ENCODE measurements around the gene CXCL10.
"Not testable (repeated sequence)": the region's sequence is repeated elsewhere in the genome, so short reads cannot be mapped to it uniquely, and the experiment has no call there.

The CXCL10 gene

GRCh38 chr4:76055016-76055415, 31.7 kb upstream of the CXCL10 start:
- Histone ChIP-seq H3K4me3 (no peak overlapping the region), H3K9ac (no peak overlapping the region), H3K4me2 (no peak overlapping the region), H3K36me3 (no peaks in the 10 kb centered on the region), H3K27ac (no peak overlapping the region), H3K9me3 (no peaks in the 10 kb centered on the region), H3K27me3 (no peaks in the 10 kb centered on the region), H4K20me1 (no peaks in the 10 kb centered on the region), H3K4me1 (no peaks in the 10 kb centered on the region)
- TF ChIP-seq Cebpa-rat (IDR thresholded peaks at IDR 0.05): no peak

DNA sequence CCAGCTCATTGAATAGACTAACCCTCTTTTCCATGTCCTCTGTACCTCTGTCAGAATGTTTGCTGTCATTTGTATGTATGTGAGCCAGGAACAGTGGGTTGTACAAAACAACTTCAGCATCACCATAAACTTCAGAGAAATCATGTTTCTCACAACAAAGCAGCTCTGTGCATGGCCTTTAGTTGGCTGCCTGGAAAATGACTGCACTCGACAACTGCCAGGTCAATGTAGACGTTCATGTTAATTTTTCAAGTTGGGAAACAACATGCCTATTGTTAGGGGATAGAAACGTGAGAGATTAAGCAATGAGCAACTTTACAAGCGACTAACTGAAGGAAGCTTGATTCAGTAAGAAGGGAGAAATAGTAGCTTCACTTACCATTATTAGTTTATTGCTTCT, 30.4 kb upstream of the CXCL10 start:
- Histone ChIP-seq H3K4me1 (0 out of 2 replicates have a peak, but pooled peaks cover under 1% of the 10 kb centered on the region), H3K27ac (no peak overlapping the region), H3K27me3 (no peaks in the 10 kb centered on the region), H3K9me3 (no peaks in the 10 kb centered on the region), H3K4me2 (no peak overlapping the region), H3K36me3 (no peaks in the 10 kb centered on the region), H3K9ac (no peak overlapping the region), H3K4me3 (no peak overlapping the region), H4K20me1 (no peaks in the 10 kb centered on the region)
- no peak for TF ChIP-seq Cebpa-rat (IDR thresholded peaks at IDR 0.05)

- H3K9me3 ChIP-seq: not testable (repeated sequence)
Measured at GRCh38 chr4:76050560-76051050, 27.3 kb upstream of the CXCL10 start.

GRCh38 chr4:76049860-76050416, 26.6 kb upstream of the CXCL10 start:
- H3K27me3 ChIP-seq, H3K36me3 ChIP-seq, H4K20me1 ChIP-seq, H3K9ac ChIP-seq, H3K4me2 ChIP-seq, H3K9me3 ChIP-seq, H3K4me3 ChIP-seq, H3K27ac ChIP-seq: not testable (repeated sequence)
- peaks cover 10% of the 10 kb centered on the region for H3K4me1 ChIP-seq

More at GRCh38 chr4:76050560-76051050, 27.3 kb upstream of the CXCL10 start:
- H3K4me3 ChIP-seq, H3K27ac ChIP-seq, H3K9ac ChIP-seq, H3K36me3 ChIP-seq, H4K20me1 ChIP-seq, H3K27me3 ChIP-seq, H3K4me2 ChIP-seq: not testable (repeated sequence)
- peaks cover 10% of the 10 kb centered on the region for H3K4me1 ChIP-seq

- H4K20me1 ChIP-seq, H3K27ac ChIP-seq, H3K4me3 ChIP-seq, H3K36me3 ChIP-seq, H3K9ac ChIP-seq, H3K9me3 ChIP-seq, H3K27me3 ChIP-seq, H3K4me2 ChIP-seq: not testable (repeated sequence)
- peaks cover 10% of the 10 kb centered on the region for H3K4me1 ChIP-seq
Measured at GRCh38 chr4:76044686-76045085, 21.4 kb upstream of the CXCL10 start.

DNA sequence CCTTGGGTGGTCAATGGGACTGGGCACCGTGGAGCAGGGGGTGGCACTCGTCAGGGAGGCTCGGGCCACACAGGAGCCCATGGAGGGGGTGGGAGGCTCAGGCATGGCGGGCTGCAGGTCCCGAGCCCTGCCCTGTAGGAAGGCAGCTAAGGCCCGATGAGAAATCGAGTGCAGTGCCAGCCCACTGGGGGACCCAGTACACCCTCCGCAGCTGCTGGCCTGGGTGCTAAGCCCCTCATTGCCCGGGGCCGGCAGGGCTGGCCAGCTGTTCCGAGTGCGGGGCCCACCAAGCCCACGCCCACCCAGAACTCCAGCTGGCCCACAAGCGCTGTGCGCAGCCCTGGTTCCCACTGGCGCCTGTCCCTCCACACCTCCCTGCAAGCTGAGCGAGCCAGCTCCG, 20.0 kb upstream of the CXCL10 start:
- H3K27ac ChIP-seq, H4K20me1 ChIP-seq, H3K9ac ChIP-seq, H3K36me3 ChIP-seq, H3K4me2 ChIP-seq, H3K4me3 ChIP-seq, H3K27me3 ChIP-seq, H3K4me1 ChIP-seq, H3K9me3 ChIP-seq: not testable (repeated sequence)

GRCh38 chr4:76042241-76042998, 19.1 kb upstream of the CXCL10 start:
- not testable (repeated sequence) for H3K9me3 ChIP-seq, H3K27ac ChIP-seq, H3K9ac ChIP-seq, H4K20me1 ChIP-seq, H3K4me1 ChIP-seq, H3K36me3 ChIP-seq, H3K27me3 ChIP-seq, H3K4me2 ChIP-seq, H3K4me3 ChIP-seq

DNA sequence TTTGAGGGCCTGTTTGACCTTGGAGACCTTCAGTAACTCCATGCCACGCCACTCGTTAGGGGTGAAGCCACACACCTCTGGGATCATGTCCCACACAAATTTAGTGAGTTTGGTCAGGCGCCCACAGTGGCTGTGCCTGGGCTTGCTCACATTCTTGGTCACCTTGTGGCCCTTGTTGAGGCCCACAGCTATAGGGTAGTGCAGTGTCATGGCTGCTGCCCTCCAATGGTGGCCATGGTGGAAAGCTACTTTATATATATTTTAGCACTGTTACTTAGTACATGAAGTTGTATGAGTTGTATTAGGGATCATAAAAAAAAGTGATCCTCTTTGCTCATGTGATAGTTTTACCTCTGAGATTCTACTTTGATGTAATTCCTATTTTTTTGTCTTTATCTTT, 13.6 kb upstream of the CXCL10 start:
- Histone ChIP-seq H3K4me3 (no peak overlapping the region), H3K4me2 (no peak overlapping the region), H4K20me1 (no peaks in the 10 kb centered on the region), H3K36me3 (no peaks in the 10 kb centered on the region), H3K27me3 (no peaks in the 10 kb centered on the region), H3K9me3 (no peaks in the 10 kb centered on the region), H3K4me1 (no peaks in the 10 kb centered on the region), H3K27ac (no peak overlapping the region), H3K9ac (no peak overlapping the region)
- no peak for TF ChIP-seq Cebpa-rat (IDR thresholded peaks at IDR 0.05)

GRCh38 chr4:76035799-76036380, 12.6 kb upstream of the CXCL10 start, which contains the start of gene CXCL11:
CXCL11 (minus strand) TSS chr4:76036070; CDS start chr4:76035987, 83 bp downstream.
- Histone ChIP-seq H3K4me3 (no peak within 1 kb of the TSS), H3K9me3 (no peaks in the 10 kb centered on the region), H4K20me1 (no peaks in the 10 kb centered on the region), H3K4me1 (no peaks in the 10 kb centered on the region), H3K4me2 (no peak within 1 kb of the TSS), H3K27me3 (no peaks in the 10 kb centered on the region), H3K36me3 (no peaks in the 10 kb centered on the region), H3K9ac (no peak within 1 kb of the TSS), H3K27ac (no peak within 1 kb of the TSS)
- TF ChIP-seq Cebpa-rat (IDR thresholded peaks at IDR 0.05): no peak

DNA sequence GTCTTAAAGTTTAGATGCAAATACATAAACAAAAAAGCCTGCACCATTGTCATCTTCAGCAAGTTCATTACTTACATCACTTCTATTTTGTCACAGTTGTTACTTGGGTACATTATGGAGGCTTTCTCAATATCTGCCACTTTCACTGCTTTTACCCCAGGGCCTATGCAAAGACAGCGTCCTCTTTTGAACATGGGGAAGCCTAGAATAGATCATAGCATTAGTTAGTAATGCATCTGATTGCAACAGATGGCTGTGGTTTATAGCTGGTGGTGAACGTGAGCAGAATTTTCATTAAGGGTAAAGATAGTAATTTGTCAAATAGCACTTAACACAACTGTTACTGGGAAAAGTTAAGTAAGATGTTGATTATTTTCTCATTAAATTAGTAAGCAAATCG, 11.8 kb upstream of the CXCL10 start:
- TF ChIP-seq Cebpa-rat (IDR thresholded peaks at IDR 0.05): no peak
- Histone ChIP-seq H3K4me1 (no peaks in the 10 kb centered on the region), H3K36me3 (no peaks in the 10 kb centered on the region), H3K27ac (no peak overlapping the region), H3K9ac (no peak overlapping the region), H3K9me3 (no peaks in the 10 kb centered on the region), H3K4me3 (no peak overlapping the region), H4K20me1 (no peaks in the 10 kb centered on the region), H3K4me2 (no peak overlapping the region), H3K27me3 (no peaks in the 10 kb centered on the region)

Data from BLaER1 (cell line).